Retina (tissue), 1 donor: Measurements from ENCODE around the gene CCDC73.
"Not testable (repeated sequence)": the region's sequence is repeated elsewhere in the genome, so short reads cannot be mapped to it uniquely, and the experiment has no call there.

Source experiments
- DNase-seq: peaks from one replicate; pipeline ENCODE4 v3.0.0-alpha.2; 2016

CCDC73 gene

DNA sequence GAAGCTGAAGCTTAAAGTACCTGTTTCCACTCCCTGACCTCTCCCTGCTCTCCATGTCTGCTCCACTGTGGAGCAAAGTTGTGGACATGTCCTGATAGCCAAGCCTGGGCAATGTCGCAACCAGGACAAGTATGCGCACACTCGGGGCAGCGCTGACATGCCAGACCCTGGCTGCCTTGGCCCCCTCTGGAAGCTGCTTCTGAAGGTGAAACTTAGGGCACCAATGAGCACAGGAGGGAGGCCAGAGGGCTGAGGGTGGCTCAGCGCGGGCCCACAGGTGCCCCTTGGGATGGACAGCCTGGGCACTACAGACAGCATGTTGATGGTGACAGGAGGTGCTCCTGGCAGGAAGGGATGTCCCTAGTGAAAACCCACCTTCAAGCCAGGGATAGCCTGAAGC is 90.2 kb downstream of the CCDC73 start:
- no peak for DNase-seq

- DNase-seq = no peak
These were observed 92.8 kb downstream of the CCDC73 start for GRCh38 chr11:32701616-32702015.

- no peak for DNase-seq
These were observed 95.9 kb downstream of the CCDC73 start for GRCh38 chr11:32698579-32698978.

DNA sequence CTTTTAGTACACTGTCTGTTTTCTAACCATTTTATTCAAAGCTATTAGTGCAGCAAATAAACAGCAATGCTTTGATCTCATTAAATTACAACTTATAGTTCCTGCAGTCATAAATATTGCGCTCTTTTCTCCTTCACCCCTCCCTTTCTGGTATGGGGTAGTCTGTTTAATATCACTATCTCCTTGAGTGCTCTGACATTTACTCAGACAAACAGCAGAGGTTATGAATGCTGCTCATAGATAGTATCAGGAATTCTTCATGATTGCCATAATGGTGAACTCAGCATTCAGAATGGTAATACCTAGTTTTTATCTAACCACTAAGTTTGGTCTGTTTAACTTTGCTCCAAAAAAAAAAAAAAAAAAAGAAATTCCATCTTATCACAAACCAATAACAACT is 123.4 kb downstream of the CCDC73 start:
- DNase-seq = no peak

GRCh38 chr11:32659672-32660071 is 134.8 kb downstream of the CCDC73 start:
- DNase-seq = no peak

GRCh38 chr11:32658639-32659406 is 135.6 kb downstream of the CCDC73 start:
- DNase-seq = no peak

DNA sequence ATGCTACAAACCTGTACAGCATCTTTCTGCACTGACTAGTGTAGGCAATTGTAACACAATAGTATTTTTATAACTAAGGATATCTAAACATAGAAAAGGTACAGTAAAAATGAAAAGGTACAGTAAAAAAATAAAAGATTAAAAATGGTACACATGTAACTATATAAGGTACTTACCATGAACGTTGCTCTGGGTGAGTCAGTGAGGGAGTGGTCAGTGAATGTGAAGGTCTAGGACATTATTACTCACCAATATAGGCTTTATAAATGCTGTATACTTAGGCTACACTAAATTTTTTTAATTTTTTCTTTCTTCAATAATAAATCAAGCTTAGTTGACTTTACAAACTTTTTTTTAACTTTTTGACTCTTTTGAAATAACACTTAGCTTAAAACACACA is 150.9 kb downstream of the CCDC73 start:
- no peak for DNase-seq

DNA sequence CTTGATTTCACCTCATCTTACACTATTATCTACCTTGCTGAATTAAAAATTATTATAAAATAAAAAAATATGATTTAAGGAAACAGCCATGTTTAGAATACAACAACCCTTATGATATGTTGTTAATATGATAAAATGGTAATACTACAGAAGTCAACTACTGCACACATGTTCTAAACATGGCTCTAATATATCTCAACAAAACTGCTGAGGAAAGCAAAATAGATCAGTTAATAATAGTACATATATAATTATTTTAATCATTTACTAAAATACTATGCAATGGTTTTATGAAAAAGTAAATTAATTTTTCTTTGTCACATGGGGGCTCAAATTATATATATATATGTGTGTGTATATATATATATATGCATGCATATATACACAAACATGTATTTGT is 153.1 kb downstream of the CCDC73 start:
- DNase-seq = no peak

DNA sequence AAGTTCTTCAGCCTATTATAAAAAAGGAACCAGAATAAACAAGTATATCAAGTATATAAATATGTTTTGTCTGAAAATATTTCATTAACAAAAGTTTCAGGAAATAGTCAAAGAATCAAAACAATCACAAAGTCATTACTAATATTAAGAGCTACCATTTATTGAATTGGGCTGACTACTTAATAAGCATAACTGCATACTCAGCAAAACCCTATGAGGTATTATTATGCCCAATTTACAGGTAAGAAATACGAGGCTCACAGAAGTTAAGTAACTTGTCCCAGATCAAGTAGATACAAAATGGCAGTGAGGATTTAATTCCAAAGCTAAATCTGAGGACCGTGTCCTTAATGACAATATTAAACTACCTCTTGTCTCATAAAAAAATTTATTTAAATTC is 158.6 kb downstream of the CCDC73 start:
- DNase-seq = no peak

DNA sequence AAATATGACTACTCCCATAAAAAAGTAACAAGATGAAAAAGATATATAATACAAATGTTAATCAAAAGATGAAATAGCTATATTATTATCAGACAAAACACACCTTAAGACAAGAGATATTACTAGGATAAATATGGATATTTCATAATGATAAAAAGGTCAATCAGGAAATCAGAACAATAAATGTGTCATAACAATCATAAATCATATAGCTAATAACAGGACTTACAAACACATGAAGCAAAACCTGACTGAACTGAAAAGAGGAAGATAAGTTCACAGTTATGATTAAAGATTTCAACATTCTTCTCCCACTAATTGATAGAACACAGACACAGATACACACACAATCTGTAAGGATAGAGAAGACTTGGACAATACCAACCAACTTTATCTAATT is 163.6 kb downstream of the CCDC73 start:
- DNase-seq = no peak

DNA sequence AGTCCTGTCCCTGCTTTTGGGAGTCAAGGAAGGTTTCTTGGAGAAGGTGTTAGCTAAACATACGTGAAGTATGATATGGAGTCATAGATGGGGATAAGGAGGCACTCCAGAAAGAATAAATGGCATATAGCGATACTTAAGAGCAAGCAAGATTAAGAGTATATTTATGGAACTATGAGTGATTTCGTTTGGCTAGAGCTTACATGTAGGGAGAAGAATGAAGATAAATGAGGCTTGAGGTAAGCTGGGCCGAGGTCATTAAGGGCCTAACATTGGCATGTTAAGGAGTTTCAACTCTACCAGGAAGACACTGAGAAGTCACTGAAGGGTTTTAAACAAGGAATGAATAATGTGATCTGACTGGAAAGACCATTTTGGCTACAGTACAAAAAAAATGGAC is 177.6 kb downstream of the CCDC73 start:
- DNase-seq = no peak

DNA sequence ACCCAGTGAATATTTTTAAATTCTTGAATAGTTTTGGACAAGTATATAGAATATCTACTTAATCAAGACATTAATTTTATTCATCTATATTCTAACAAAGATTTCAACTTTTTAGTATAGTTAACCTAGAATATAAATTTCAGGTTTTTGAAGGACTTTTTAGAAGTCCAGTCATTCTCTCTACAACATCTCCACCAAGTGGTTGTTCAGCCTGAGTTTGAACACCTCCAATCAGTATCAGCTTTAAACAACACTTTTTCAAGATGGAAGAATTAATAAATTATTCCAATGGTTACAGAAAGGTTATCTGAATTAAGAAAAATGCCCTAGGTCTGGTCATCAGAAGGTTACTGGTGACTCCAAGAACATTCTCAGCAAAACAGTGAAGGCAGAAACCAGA is 179.0 kb downstream of the CCDC73 start:
- no peak for DNase-seq

GRCh38 chr11:32613500-32614151 is 180.8 kb downstream of the CCDC73 start:
- DNase-seq = no peak

DNA sequence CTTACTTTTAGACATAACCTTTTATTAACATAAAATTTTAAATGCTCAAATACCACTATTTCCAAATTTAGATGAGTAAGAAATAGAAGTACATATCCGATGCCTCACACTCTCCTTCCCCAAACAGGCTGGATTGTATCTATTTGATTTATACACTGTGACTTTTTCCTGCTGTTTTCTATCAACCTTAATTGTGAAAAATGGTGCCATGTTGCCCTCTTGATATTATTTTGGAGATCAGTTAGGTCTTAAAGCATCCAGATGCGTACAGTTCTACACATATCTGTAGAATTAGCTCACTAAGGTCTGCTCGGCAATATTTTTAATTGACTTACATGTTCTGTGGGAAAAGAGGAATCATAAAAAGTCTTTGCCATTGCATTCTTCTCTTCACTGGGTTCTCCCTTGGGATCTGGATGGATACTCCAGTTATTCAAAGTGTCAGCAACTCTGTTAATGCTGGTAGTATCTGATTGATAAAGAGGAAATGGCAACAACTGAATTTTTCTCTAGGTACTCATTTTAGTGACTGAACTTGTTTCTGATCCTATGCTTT is 183.6 kb downstream of the CCDC73 start:
- DNase-seq = no peak

DNA sequence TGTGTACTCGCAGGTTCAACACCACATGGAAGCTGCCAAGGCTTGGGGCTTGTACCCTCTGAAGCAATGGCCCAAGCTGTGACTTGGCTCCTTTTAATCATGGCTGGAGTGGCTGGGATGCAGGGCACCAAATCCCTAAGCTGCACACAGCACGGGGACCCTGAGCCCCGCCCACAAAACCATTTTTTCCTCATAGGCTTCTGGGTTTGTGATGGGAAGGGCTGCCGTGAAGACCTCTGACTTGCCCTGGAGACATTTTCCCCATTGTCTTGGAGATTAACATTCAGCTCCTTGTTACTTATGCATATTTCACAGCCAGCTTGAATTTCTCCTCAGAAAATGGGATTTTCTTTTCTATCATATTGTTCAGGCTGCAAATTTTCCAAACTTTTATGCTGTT is 185.6 kb downstream of the CCDC73 start:
- not testable (repeated sequence) for DNase-seq

DNA sequence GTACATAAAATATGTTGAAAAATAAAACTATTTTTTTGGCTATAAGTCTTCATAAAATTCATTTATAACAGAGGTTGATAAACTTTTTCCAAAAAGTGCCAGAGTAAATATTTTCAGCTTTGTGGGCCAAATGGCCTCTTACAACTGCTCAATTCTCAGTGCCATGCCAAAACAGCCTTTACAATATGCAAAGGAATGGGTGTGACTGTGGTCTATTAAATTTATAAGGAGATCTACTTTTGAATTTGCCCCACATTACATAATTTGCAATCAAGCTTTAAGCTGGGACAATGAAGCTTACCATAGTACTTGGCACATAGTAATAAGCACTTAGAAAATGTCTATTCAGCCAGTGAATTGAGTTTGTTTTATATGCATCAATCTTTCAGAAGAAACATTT is 188.2 kb downstream of the CCDC73 start:
- DNase-seq = no peak

DNA sequence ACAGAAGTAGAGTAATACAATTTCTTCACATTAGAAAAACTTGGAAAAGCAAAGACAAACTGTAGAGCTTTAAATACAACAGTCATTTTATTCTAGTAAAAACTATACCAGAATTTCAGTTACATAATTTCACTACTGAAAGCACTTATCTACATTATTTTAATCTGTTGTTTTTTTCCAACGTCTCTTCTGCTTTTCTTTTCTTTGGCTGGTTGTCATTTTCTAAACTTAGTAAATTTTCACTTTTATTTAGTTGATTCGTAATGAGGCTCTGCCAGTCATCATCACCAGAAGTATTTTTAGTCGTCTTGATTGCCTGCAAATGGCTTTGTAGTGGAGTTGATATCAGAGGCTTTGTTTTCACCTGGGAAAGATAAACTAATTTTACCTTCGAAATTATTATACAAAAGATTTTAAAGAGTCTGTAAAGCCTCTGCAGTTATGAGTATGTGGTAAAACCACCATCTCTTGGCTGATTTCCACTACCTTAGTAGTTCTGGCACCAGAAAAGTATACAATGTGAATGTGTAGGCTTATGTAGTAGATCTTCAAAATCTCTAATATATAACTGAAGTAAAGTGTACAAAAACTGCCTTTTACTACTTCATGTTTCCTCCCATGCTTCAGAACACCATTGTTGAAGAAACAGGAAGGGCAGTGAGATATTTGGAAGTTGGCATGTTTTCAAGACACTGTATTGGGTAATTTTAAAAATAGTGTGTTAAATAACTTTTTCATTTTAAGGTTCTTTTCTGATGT is 191.6 kb downstream of the CCDC73 start:
- DNase-seq = no peak

DNA sequence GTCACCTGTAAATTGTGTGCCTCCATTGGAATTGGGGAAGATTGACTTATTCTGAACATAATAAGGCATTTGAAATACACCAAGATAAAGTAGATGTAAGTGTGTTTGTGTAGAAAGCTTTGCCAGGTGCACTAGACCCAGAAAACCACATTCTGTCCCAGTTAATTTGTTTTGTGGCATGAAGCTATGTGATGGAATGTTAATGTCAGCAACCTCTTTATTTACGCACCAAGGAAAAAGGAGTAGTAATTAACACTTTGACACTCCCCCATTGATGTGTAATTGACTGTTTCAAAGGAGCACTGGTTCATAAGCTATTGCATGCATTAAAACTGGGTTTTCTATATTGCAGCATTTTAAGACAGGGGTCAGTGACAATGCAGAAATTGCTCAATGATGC is 196.5 kb downstream of the CCDC73 start:
- no peak for DNase-seq

DNA sequence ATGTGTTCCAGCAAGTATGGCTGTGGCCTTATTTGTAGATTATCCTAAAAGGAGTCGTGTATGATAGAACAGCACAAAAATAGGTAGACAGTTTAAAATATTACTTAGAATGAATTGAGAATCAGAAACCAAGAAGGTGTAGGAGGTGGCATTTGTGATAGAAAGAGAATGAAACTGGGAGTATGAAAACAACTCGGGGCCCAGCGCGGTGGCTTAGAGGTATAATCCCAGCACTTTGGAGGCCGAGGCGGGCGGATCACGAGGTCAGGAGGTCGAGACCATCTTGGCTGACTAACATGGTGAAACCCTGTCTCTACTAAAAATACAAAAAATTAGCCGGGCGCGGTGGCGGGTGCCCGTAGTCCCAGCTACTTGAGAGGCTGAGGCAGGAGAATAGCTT is 198.3 kb downstream of the CCDC73 start:
- not testable (repeated sequence) for DNase-seq

- no peak for DNase-seq
These were observed 200.2 kb downstream of the CCDC73 start for GRCh38 chr11:32594272-32594671.

DNA sequence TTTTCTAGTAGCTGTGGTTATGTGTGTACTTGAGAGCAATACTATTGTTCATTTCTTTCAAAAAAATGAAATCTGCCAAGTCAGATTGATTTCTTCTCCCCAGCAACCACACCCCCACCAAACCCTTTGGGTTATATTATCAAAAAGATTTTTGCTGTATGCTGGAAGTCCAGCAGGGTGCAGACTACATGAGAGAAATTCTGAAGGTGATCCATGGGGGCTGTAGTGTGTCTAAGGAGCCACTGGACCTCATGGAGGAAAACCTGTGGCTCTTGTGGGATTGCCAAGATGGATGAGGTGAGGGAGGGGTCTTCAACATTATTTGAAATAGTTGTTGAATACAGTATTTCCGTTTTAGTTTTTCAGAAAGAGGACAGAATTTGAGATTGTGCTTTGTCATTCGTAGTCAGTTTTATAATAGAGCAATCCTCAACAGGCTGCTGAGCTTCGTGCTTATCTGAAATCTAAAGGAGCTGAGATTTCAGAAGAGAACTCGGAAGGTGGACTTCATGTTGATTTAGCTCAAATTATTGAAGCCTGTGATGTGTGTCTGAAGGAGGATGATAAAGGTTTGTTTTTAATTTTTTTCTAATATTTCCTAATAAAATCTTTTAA is 207.8 kb downstream of the CCDC73 start:
- DNase-seq = no peak

DNA sequence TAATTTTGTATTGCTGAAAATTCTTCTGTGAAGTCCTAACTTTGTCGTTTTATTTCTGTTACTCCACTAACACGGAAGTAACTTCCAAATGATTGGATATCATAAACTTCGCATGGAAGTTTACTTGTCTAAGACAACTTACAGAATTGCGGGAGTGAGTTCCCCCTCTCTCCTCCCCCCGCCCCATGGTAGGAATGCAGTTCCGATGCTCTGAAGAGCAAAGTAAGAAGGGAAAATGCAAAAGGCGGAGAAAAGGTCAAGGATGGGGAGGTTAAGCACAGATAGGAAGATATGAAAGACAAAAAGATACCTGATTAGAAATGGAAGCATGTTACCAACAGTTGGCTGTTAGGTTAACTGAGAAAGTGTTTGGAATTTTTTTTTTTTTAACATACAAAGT is 209.5 kb downstream of the CCDC73 start:
- no peak for DNase-seq
